C1 segment of cervical spinal cord (tissue), 14 donors: Measurements from ENCODE around the gene STAB2.
A peak's percentile ranks its signal among the peaks of the same experiment; 100 is the strongest.

Experiments
- DNase-seq, 14 donors: peaks; one replicate each; lab custom pipeline; 2025; lab: John Stamatoyannopoulos, UW

Gene STAB2

DNA sequence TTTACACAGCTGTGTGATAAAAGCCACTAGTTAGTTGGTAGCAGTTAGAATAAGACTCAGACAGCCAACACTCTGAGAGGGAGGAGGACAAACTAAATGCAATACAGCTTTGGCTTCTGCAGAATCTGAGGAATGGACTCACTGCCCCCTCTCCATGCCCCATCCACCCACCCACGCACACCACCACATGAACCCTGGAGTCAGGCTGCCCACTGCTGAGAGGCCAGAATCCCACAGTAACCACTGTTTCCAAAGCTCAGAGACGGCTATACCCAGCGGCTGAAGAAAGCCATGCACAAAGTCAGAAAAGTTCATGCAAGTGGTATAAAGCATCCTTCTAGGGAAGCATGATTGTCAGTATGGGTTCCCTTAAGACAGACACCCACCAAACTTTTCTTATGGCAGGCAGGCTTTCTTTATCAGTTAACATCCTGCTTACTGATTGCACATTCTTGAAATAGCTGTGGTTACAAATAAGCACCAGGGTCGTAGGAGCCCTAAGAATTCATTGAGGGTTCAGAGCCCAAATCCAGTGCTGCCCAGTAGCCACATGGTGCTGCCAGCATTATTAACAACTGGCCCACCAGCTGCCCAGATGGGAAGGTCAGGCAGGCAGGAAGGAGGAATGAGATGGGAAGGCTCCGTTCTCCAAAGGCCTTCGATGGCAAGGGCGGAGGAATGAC, 192.5 kb downstream of the STAB2 start:
- no peak for DNase-seq

- DNase-seq: no peak
Measured at GRCh38 chr12:103780093-103780440, 193.0 kb downstream of the STAB2 start.

- no peak for DNase-seq
Measured at GRCh38 chr12:103780992-103781391, 193.9 kb downstream of the STAB2 start.

GRCh38 chr12:103782399-103782798, 195.3 kb downstream of the STAB2 start:
- no peak for DNase-seq

DNA sequence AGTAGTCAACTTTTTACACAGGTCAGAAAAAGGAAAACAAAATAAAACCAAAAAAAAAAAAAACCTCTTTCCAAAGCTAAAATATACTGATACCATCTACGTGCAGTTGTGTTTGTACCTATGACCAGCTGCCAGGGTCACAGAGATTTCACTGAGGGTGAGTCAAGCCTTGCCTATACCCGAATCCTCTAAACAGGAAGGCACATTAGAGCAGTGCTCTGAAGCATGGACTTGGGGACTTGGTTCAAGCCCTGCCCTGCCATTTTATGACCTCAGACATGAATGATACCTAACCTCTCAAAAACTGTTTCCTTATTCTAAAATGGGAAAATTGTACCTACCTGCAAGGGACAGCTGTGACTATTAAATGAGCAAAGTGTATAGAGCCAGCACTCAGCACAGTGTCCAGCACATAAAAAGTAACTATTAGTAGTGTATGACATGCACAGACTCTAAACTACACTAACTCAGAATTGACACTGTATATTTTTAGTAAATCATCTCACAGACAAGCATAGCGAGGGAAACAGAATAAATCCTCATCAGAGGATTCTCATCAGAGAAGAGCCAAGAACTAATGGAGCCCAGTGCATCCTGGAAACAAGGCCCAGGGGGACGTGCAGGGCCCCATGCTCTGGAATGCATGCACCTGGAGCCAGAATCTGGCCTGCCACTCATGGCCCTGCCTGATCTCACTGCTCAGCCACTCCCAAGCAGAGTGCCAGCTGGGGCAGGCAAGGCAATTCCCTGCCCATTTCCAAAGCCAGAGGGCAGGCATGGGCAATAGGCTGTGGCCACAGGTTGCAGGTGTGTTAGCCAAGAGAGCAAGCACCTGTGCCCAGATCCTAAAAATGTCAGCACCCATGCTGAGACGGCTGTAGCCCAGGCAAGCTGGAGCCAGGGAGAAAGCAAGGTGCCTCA, 196.9 kb downstream of the STAB2 start:
- no peak for DNase-seq

DNA sequence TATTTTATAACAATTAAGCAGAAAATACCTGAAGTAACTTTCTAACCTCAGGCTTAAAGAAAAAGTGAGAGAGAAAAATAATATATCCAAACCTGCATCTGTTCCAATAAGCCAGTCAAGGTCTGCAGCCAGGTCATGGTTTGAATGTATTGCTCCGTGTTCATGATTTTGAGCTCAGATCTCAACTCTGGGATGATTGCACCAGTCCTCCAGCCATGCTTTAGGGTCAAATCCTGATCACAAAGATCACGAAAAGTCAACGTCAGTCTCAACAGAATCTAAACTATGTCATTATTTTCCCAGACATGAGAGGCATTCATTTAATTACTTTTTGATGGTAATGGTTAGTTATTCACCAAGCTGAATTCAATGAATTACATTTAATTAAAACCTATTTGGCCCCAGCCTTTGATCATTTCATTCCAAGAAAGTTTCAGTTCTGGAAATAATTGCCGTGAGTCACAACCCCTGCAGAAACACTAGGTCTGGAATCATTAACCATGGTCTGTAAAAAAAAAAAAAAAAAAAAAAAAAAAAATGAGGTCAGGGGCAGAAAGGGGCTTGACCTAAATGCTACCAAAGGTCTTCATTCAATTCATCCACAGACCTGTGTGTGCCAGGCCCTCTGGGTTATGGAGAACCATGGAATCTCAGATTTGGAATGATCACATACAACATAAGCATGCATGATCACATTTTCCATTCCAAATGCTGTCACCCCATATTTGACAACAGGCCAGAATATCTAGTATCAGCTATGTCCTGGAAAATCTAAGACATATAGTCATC, 198.4 kb downstream of the STAB2 start:
- no peak for DNase-seq

GRCh38 chr12:103786201-103786600, 199.1 kb downstream of the STAB2 start:
- no peak for DNase-seq

DNA sequence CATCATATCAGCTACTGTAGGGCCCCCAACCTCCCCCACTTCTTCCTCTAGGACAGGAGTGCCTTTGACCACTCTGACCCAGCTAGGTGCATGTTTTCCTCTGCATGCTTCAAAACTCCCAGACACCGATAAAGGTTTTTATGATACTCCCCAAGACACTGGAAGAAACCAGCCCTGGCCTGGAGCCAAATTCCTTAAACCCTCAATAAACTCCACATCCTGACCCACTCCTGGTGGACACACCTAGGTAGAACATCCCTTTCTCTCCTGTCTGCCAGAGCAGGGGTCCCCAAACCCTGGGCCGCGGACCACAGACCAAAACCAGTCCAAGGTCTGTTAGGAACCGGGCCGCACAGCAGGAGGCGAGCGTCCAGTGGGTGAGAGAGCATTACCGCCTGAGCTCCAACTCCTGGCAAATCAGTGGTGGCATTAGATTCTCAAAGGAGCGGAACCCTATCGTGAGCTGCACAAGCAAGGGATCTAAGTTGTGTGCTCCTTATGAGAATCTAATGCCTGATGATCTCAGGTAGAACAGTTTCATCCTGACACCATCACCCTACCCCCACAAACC, 204.4 kb downstream of the STAB2 start:
- no peak for DNase-seq

DNA sequence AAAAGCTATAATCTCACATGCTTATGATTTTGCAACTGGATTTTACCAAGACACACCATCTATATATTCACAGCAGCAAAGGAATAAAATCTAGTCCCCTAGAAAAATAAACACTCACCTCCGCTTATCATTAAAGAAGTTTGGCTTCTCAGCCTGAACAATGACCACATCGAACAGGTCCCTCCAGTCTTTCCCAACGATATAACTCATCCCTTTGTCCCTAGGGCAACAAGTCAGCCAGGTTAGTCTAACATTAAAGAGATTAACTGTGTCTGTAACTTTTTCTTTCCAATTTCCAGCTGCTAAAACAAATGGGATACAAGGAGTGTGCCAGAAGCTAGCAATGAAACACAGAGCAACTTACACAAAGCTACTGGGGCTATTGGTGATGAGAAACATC, 206.0 kb downstream of the STAB2 start:
- no peak for DNase-seq

GRCh38 chr12:103793512-103794045, 206.5 kb downstream of the STAB2 start:
- no peak for DNase-seq

GRCh38 chr12:103794309-103795213, 207.5 kb downstream of the STAB2 start:
- DNase-seq: peak in 2 of 14 donors; percentile 14 to 24

DNA sequence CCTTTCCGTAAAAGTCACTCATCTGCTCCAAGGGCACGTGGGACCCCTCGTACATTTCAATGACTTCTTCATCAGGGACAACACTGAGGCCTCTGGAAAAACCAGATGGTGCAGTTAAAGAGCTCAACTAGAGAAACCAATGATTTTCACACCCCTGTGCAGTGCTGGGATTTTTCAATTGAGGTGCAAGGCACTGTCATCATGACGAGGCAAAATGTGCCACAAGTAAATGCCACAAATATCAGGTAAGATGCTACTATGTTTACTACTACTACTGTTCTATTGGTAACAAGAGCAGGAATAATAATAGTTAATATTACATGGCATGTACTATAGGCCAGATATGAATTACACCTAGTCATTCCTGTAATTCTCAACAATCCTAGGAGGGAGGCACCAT, 211.5 kb downstream of the STAB2 start:
- no peak for DNase-seq

- no peak for DNase-seq
Measured at GRCh38 chr12:103799504-103799856, 212.4 kb downstream of the STAB2 start.

DNA sequence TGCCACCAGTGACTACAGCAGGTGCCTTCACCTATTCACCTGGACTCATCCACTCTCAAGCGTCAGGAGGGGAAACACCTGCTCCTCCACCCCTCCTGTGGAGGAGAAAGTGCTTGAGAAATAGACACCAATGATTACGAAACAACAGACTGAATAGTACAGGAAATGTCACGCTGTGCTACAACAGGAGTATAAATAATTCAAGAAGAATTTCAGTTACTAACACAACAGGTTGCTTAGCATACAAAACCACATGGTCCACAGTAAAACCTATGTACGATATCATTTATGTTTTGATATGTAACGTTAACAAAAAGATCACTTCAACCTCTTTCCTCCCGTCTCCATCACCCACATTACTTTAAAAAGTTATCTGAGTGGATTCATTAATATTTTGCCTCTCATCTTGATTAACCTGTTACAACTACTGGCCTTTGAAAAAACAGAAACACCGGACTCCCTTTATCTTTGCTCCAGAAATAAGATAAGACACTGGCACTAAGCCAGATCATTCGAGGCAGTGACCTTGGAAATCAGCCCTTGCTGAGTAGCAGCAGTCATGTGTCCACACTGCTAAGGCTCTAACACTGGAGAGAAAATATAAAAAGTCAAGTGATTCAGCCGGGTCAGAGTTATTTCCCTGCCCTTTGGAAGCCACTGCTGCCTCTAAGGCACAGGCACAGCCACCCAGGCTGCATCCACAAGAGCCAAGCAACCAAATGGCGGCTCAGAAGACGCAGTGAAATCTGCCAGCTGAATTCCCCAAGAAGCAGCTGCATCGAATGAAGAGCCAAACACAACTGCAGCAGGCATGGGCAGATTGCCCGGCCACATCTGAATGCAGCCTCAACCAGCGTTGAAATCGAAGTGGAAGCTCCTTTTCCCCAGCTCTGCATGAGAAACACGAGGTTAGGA, 213.0 kb downstream of the STAB2 start:
- DNase-seq: peak in 7 of 14 donors; percentile 8 to 58 (median 26)

DNA sequence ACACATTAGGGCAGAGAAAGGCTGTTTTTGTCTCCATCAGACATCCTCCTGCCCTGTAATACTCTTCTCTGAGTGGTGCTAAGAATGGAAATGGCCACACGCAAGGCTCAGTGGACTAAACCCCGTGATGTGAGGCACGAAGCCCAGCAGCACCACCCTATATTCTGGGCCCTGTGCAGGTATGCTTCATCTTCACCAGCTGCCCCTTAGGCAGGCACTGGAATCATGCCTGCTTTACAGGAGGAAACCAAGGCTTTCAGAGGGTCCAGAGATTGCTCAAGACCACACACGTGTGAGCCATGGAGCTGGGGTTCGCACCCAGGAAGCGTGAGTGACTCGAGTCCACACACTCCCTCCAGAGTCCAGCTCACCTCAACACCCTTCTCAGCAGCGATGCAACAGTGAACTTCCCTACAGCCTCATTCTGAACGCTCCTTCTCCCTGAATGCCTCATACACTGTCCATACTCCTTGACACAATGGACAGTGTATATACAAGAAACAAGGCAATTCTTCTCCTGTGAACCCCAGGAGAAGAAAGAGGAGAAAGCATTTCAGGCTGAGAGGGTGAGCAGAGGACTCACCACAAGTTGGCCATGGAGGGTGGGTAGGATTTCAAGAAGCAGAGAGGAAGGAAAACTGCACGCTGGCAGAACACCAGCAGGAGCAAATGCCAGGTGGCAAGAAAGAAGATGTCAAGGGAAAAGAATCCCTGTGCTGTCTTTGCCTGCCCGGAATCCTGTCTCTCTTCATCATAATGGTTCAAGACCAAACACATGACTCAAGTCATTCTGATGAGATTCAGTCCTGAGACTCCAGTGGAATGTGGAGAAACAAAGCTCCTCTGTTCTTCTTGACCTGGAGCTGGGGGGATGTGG, 214.9 kb downstream of the STAB2 start:
- DNase-seq: peak in 7 of 14 donors; percentile 12 to 63 (median 44)

DNA sequence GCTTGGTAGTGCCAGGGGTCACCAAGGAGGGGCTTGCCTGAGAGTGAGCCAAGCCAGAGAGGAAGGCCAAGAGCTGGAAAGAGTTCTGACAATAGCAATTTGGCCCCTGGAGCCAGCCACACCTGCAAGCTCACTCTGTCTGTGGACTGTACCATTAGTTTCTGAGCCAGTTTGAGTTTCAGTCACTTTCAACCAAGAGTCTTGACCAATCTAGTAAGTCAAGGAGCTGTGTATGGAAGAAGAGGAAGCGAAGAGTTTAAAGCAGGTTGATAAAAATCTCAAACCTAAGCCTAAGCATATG, 215.5 kb downstream of the STAB2 start:
- no peak for DNase-seq

DNA sequence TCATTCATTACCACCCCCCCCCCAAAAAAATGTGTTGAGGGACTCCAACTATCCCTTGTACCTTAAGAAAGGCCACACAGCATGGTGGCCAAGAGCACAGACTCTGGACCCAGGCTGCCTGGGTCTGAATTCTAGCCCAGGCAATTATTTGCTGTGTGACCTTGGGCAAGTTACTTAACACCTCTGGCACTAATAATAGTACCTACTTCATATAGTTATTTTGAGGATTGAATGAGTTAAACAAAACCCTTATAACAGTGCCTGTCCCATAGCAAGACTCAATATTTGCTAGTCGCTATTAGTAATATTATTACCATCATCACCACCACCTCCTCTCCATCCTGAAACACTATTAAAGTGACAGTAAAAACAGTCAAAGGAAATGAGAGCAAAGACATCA, 216.8 kb downstream of the STAB2 start:
- DNase-seq: no peak

- no peak for DNase-seq
Measured at GRCh38 chr12:103805655-103806360, 218.7 kb downstream of the STAB2 start.
